Neuronal stem cell (in vitro differentiated cells): Measurements from ENCODE around the gene ARFGEF3.
"Not testable (repeated sequence)": the region's sequence is repeated elsewhere in the genome, so short reads cannot be mapped to it uniquely, and the experiment has no call there.

ENCODE experiments used
- DNase-seq: peaks from one replicate; pipeline ENCODE4 v3.0.0-alpha.2; 2013; ENCODE audit warnings: low spot score
- H2AFZ ChIP-seq: one replicate; pipeline ENCODE4 v1.6.1; 2013; ENCODE audit warnings: mild to moderate bottlenecking, low read length, inconsistent platforms
- H2AK5ac ChIP-seq: 2 replicates; pipeline ENCODE4 v1.6.1; 2013; ENCODE audit warnings: low read depth, mild to moderate bottlenecking, inconsistent platforms, low read length, moderate library complexity, mixed read lengths
- H2BK120ac ChIP-seq: 2 replicates; pipeline ENCODE4 v1.6.1; 2013; ENCODE audit warnings: low read depth, mild to moderate bottlenecking, inconsistent platforms, low read length, moderate library complexity, mixed read lengths
- H2BK12ac ChIP-seq: one replicate; pipeline ENCODE4 v1.6.1; 2013; ENCODE audit warnings: low read length, inconsistent platforms
- H2BK15ac ChIP-seq: 2 replicates; pipeline ENCODE4 v1.6.1; 2013; ENCODE audit warnings: mild to moderate bottlenecking, low read length, inconsistent platforms, mixed read lengths
- H2BK5ac ChIP-seq: one replicate; pipeline ENCODE4 v1.6.1; 2013; ENCODE audit warnings: inconsistent platforms, mild to moderate bottlenecking, low read length, moderate library complexity
- H3K14ac ChIP-seq: one replicate; pipeline ENCODE4 v1.6.1; 2013; ENCODE audit warnings: low read length, inconsistent platforms
- H3K18ac ChIP-seq: 2 replicates; pipeline ENCODE4 v1.6.1; 2013; ENCODE audit warnings: low read length, inconsistent platforms
- H3K23ac ChIP-seq: 2 replicates; pipeline ENCODE4 v1.6.1; 2013; ENCODE audit warnings: low read depth, mild to moderate bottlenecking, mixed read lengths, low read length, inconsistent platforms; ENCODE audit not compliant: poor library complexity
- H3K27ac ChIP-seq: replicated peaks from 3 replicates; pipeline ENCODE4 v1.5.1; 2013; ENCODE audit warnings: low read length, inconsistent platforms
- H3K27me3 ChIP-seq, 3 experiments: 2 replicates each; pipeline ENCODE4 v1.6.1; 2013; ENCODE audit warnings: low read length in 3 of 3, mild to moderate bottlenecking in 2 of 3, inconsistent platforms in 1 of 3, low read depth in 1 of 3, mixed read lengths in 1 of 3, moderate library complexity in 1 of 3; ENCODE audit not compliant: control insufficient read depth in 3 of 3, insufficient read depth in 3 of 3
- H3K36me3 ChIP-seq, 2 donors: replicated peaks in 1 of 2; 2 replicates each; pipeline ENCODE4 v1.6.1; 2013; ENCODE audit warnings: low read length in 2 of 2; ENCODE audit not compliant: control insufficient read depth in 2 of 2, insufficient read depth in 2 of 2
- H3K4ac ChIP-seq: 2 replicates; pipeline ENCODE4 v1.6.1; 2013; ENCODE audit warnings: inconsistent platforms, mild to moderate bottlenecking, low read length, moderate library complexity
- H3K4me1 ChIP-seq, 2 donors: 1 replicate in 1 of 2; 2 replicates in 1 of 2; pipeline ENCODE4 v1.6.1; 2013; ENCODE audit warnings: low read length in 2 of 2, low read depth in 1 of 2; ENCODE audit not compliant: control insufficient read depth in 2 of 2, insufficient read depth in 1 of 2
- H3K4me2 ChIP-seq: one replicate; pipeline ENCODE4 v1.6.1; 2013; ENCODE audit warnings: mild to moderate bottlenecking, low read length, inconsistent platforms; ENCODE audit not compliant: insufficient read depth, poor library complexity, severe bottlenecking
- H3K4me3 ChIP-seq, 2 donors: 2 replicates each; pipeline ENCODE4 v1.5.1; 2013; ENCODE audit warnings: low read length in 2 of 2, mild to moderate bottlenecking in 2 of 2, inconsistent platforms in 1 of 2, moderate library complexity in 1 of 2
- H3K79me1 ChIP-seq: one replicate; pipeline ENCODE4 v1.6.1; 2013; ENCODE audit warnings: low read depth, mild to moderate bottlenecking, inconsistent platforms, low read length, moderate library complexity
- H3K9ac ChIP-seq: one replicate; pipeline ENCODE4 v1.6.1; 2013; ENCODE audit warnings: mild to moderate bottlenecking, low read depth, low read length, inconsistent platforms; ENCODE audit not compliant: poor library complexity
- H3K9me3 ChIP-seq, 2 donors: replicated peaks in 1 of 2; 2 replicates each; pipeline versions ENCODE3 to v1.6.1; 2013; ENCODE audit warnings: low read length in 2 of 2, mild to moderate bottlenecking in 2 of 2, inconsistent platforms in 1 of 2, low read depth in 1 of 2, mixed read lengths in 1 of 2, moderate library complexity in 1 of 2; ENCODE audit not compliant: control insufficient read depth in 2 of 2, insufficient read depth in 1 of 2
- H4K8ac ChIP-seq: one replicate; pipeline ENCODE4 v1.6.1; 2013; ENCODE audit warnings: low read depth, mild to moderate bottlenecking, inconsistent platforms, low read length, moderate library complexity
- H4K91ac ChIP-seq: one replicate; pipeline ENCODE4 v1.6.1; 2013; ENCODE audit warnings: low read length, low read depth, mild to moderate bottlenecking, inconsistent platforms; ENCODE audit not compliant: poor library complexity
- WGBS, 2 donors: extraction: QIAGEN DNeasy Blood & Tissue Kit; methylation state at CpG; one replicate each; pipeline ENCODE4 v1.1.7; 2013; ENCODE audit warnings: missing lambda C conversion rate in 2 of 2, mixed read lengths in 1 of 2; ENCODE audit not compliant: insufficient read length in 2 of 2, insufficient replicate concordance in 1 of 2; ENCODE audit errors: extremely low coverage in 2 of 2; 5-methylcytosine and 5-hydroxymethylcytosine counted together

Gene ARFGEF3

GRCh38 chr6:138287144-138287955, 125.6 kb downstream of the ARFGEF3 start:
- Histone ChIP-seq H3K36me3 (peaks cover 0 to 2% of the 10 kb centered on the region in 2 donors), H3K18ac (no peak overlapping the region), H3K79me1 (no peaks in the 10 kb centered on the region), H2BK15ac (peak overlapping the region; percentile 16), H4K8ac (no peak overlapping the region), H3K9ac (no peak overlapping the region), H3K4me3 (no peak overlapping the region), H3K4me1 (peaks cover 0 to 2% of the 10 kb centered on the region in 2 donors), H3K23ac (no peak overlapping the region), H2BK5ac (no peak overlapping the region), H2BK120ac (no peak overlapping the region), H3K27me3 (peaks cover 0 to 4% (median 0%) of the 10 kb centered on the region in 3 experiments), H3K27ac (no peak overlapping the region), H3K4ac (no peak overlapping the region), H4K91ac (no peak overlapping the region), H2AK5ac (peak overlapping the region; percentile 81), H3K9me3 (no peaks in the 10 kb centered on the region), H2BK12ac (no peak overlapping the region), H3K14ac (no peak overlapping the region), H3K4me2 (no peak overlapping the region), H2AFZ (no peak overlapping the region)
- WGBS, 2 donors = no CpG with 5 or more reads among the region's 11 CpGs
- no peak for DNase-seq

- H3K27ac ChIP-seq, H3K9ac ChIP-seq, H2AFZ ChIP-seq, H3K23ac ChIP-seq, H2BK120ac ChIP-seq, H2BK12ac ChIP-seq, H3K79me1 ChIP-seq, H4K8ac ChIP-seq, H2BK15ac ChIP-seq, H3K4me1 ChIP-seq, H3K36me3 ChIP-seq, H2AK5ac ChIP-seq, H3K4ac ChIP-seq, H3K4me3 ChIP-seq, H3K27me3 ChIP-seq, H2BK5ac ChIP-seq, H3K14ac ChIP-seq, DNase-seq, H3K18ac ChIP-seq, H3K9me3 ChIP-seq, H4K91ac ChIP-seq, H3K4me2 ChIP-seq: not testable (repeated sequence)
- WGBS, 2 donors = no CpG with 5 or more reads among the region's 6 CpGs
These were observed 126.8 kb downstream of the ARFGEF3 start for GRCh38 chr6:138288428-138289085.

GRCh38 chr6:138289739-138290138, 128.0 kb downstream of the ARFGEF3 start:
- WGBS, 2 donors = no CpG with 5 or more reads among the region's 6 CpGs
- Histone ChIP-seq H4K91ac (no peak overlapping the region), H3K9ac (no peak overlapping the region), H3K18ac (no peak overlapping the region), H3K4me3 (no peak overlapping the region), H2AFZ (no peak overlapping the region), H2AK5ac (no peak overlapping the region), H3K14ac (no peak overlapping the region), H3K36me3 (peaks cover 0 to 2% of the 10 kb centered on the region in 2 donors), H2BK12ac (no peak overlapping the region), H3K27ac (no peak overlapping the region), H3K4me1 (peaks cover 0 to 2% of the 10 kb centered on the region in 2 donors), H4K8ac (no peak overlapping the region), H3K4me2 (no peak overlapping the region), H3K79me1 (no peaks in the 10 kb centered on the region), H3K27me3 (peaks cover 0 to 4% (median 0%) of the 10 kb centered on the region in 3 experiments), H2BK5ac (no peak overlapping the region), H2BK120ac (no peak overlapping the region), H3K9me3 (no peaks in the 10 kb centered on the region), H3K23ac (no peak overlapping the region), H2BK15ac (no peak overlapping the region), H3K4ac (no peak overlapping the region)
- DNase-seq = no peak

- Histone ChIP-seq H3K14ac (no peak overlapping the region), H3K79me1 (no peaks in the 10 kb centered on the region), H3K4me3 (no peak overlapping the region), H2BK12ac (no peak overlapping the region), H2AFZ (no peak overlapping the region), H3K18ac (peak overlapping the region; percentile 86), H4K8ac (no peak overlapping the region), H3K23ac (no peak overlapping the region), H2BK15ac (no peak overlapping the region), H3K4me1 (peaks cover 0 to 2% of the 10 kb centered on the region in 2 donors), H3K27ac (no peak overlapping the region), H3K9me3 (no peaks in the 10 kb centered on the region), H3K4ac (no peak overlapping the region), H3K9ac (no peak overlapping the region), H3K36me3 (peaks cover 0 to 2% of the 10 kb centered on the region in 2 donors), H2BK5ac (no peak overlapping the region), H2BK120ac (no peak overlapping the region), H2AK5ac (no peak overlapping the region), H3K27me3 (peaks cover 0 to 4% (median 0%) of the 10 kb centered on the region in 3 experiments), H4K91ac (peak overlapping the region; percentile 15), H3K4me2 (no peak overlapping the region)
- no CpG with 5 or more reads among the region's 5 CpGs for WGBS, 2 donors
- DNase-seq = no peak
These were observed 128.8 kb downstream of the ARFGEF3 start for GRCh38 chr6:138290423-138290962.
